RPMI8226 (cell line): ENCODE measurements around the gene OR10H3.
"Not testable (repeated sequence)": the region's sequence is repeated elsewhere in the genome, so short reads cannot be mapped to it uniquely, and the experiment has no call there.

ENCODE experiments used
- DNase-seq: peaks from one replicate; pipeline ENCODE4 v3.0.0-alpha.2; 2015

OR10H3 gene

GRCh38 chr19:15737722-15738121 is at the start of gene OR10H3:
Gene OR10H3 (plus strand): TSS chr19:15737985. CDS start chr19:15741393, 3,408 bp downstream.
- no peak for DNase-seq

GRCh38 chr19:15696654-15697194 is 41.1 kb upstream of the OR10H3 start:
- peak; percentile 60 for DNase-seq

- peak; percentile 77 for DNase-seq
Observed at GRCh38 chr19:15701757-15702533, 35.8 kb upstream of the OR10H3 start.

GRCh38 chr19:15702534-15702930 is 35.3 kb upstream of the OR10H3 start:
- peak; percentile 98 for DNase-seq

GRCh38 chr19:15714638-15715037 is 23.1 kb upstream of the OR10H3 start:
- no peak for DNase-seq

GRCh38 chr19:15715642-15716041 is 22.1 kb upstream of the OR10H3 start:
- no peak for DNase-seq

GRCh38 chr19:15717809-15718208 is 20.0 kb upstream of the OR10H3 start:
- DNase-seq = no peak

GRCh38 chr19:15721268-15721667 is 16.5 kb upstream of the OR10H3 start:
- DNase-seq = no peak

- DNase-seq = no peak
Observed at GRCh38 chr19:15722956-15723355, 14.8 kb upstream of the OR10H3 start.

GRCh38 chr19:15727724-15728123 is 10.1 kb upstream of the OR10H3 start, which contains the start of gene OR10H2:
Gene OR10H2 (plus strand): TSS chr19:15728024. CDS start chr19:15728044, 20 bp downstream.
- no peak for DNase-seq

- DNase-seq = no peak
Observed at GRCh38 chr19:15730538-15730937, 7.2 kb upstream of the OR10H3 start.

GRCh38 chr19:15732388-15732787 is 5.4 kb upstream of the OR10H3 start:
- DNase-seq = no peak

- no peak for DNase-seq
Observed at GRCh38 chr19:15733895-15734294, 3.9 kb upstream of the OR10H3 start.

GRCh38 chr19:15740785-15741184 is 3.0 kb downstream of the OR10H3 start:
- no peak for DNase-seq

- no peak for DNase-seq
Observed at GRCh38 chr19:15748239-15748638, 10.5 kb downstream of the OR10H3 start.

- no peak for DNase-seq
Observed at GRCh38 chr19:15758379-15758778, 20.6 kb downstream of the OR10H3 start.

GRCh38 chr19:15759962-15760565 is 22.3 kb downstream of the OR10H3 start:
- DNase-seq = peak; percentile 47

GRCh38 chr19:15769586-15769985 is 31.8 kb downstream of the OR10H3 start:
- DNase-seq = peak; percentile 38

- not testable (repeated sequence) for DNase-seq
Observed at GRCh38 chr19:15774159-15774558, 36.4 kb downstream of the OR10H3 start.

GRCh38 chr19:15775249-15775648 is 37.5 kb downstream of the OR10H3 start:
- DNase-seq = no peak

GRCh38 chr19:15776264-15776663 is 38.5 kb downstream of the OR10H3 start:
- no peak for DNase-seq

GRCh38 chr19:15776991-15777970 is 39.5 kb downstream of the OR10H3 start:
- DNase-seq = no peak
